GM12878 (cell line): ENCODE measurements around the gene LIMCH1. TPM values are rescaled to one million over a fixed set of nuclear protein-coding genes. Genes with fewer than 3 reads are reported as not detected.

Source experiments
- ATAC-seq: fragments of 200-7000 bp; cut with Tn5 transposase; 3 replicates; pipeline ENCODE4 v1.9.1; 2020; ENCODE audit warnings: mild to moderate bottlenecking, moderate library complexity
- BruUV-seq: library from RNA; stranded (reverse); fragments of 400-500 nt; replicated peaks from 2 replicates; lab custom pipeline; 2021; lab: Mats Ljungman, UMichigan
- CTCF ChIA-PET: fragments of 300-600 bp; sonication (Branson Sonifier 250); formaldehyde crosslinking; extraction: SDS; loops from one replicate; lab custom pipeline; 2021; ENCODE audit warnings: inconsistent platforms; lab: Yijun Ruan, JAX
- POLR2A ChIA-PET: fragments of 350-600 bp; formaldehyde crosslinking; extraction: SDS; loops from one replicate; lab custom pipeline; 2021; ENCODE audit warnings: inconsistent platforms; lab: Charles Lee
- RAD21 ChIA-PET: fragments of 300-600 bp; sonication (Branson Sonifier 250); formaldehyde crosslinking; loops from one replicate; lab custom pipeline; 2023; ENCODE audit warnings: antibody characterized with exemption; ENCODE audit not compliant: unreplicated experiment; lab: Charles Lee
- SMC1A ChIA-PET: fragments of 300-600 bp; sonication (Branson Sonifier 250); formaldehyde crosslinking; loops from one replicate; lab custom pipeline; 2023; ENCODE audit not compliant: unreplicated experiment, uncharacterized antibody; lab: Charles Lee
- DNase-seq: peaks from one replicate; pipeline ENCODE4 v3.0.0-alpha.2; 2011; ENCODE audit warnings: low read depth, low spot score
- FAIRE-seq: peaks from 3 replicates; lab custom pipeline; 2011; peaks lifted over from hg19 to GRCh38; lab: Jason Lieb, UNC
- H2AFZ ChIP-seq: 2 replicates; pipeline ENCODE4 v1.6.0; 2011; ENCODE audit warnings: low read depth, low read length, control low read depth; ENCODE audit not compliant: control insufficient read depth
- H3K27ac ChIP-seq: 2 replicates; pipeline ENCODE4 v1.5.1; 2011; ENCODE audit warnings: control low read depth; ENCODE audit not compliant: control insufficient read depth, insufficient read depth
- H3K27me3 ChIP-seq, 2 experiments: replicated peaks in 1 of 2; 2 replicates each; pipeline versions ENCODE4 v1.6.0 to v1.6.1; 2011; ENCODE audit warnings: low read length in 1 of 2; ENCODE audit not compliant: control insufficient read depth in 2 of 2, insufficient read depth in 2 of 2
- H3K36me3 ChIP-seq, 2 experiments: 2 replicates each; pipeline ENCODE4 v1.5.1; 2011; ENCODE audit warnings: low read length in 1 of 2; ENCODE audit not compliant: control insufficient read depth in 2 of 2, insufficient read depth in 2 of 2
- H3K4me1 ChIP-seq: 2 replicates; pipeline ENCODE4 v1.6.1; 2011; ENCODE audit warnings: mild to moderate bottlenecking, low read length, moderate library complexity, mixed read lengths; ENCODE audit not compliant: control insufficient read depth, insufficient read depth
- H3K4me2 ChIP-seq: 2 replicates; pipeline ENCODE4 v1.6.0; 2011; ENCODE audit warnings: control low read depth; ENCODE audit not compliant: control insufficient read depth, insufficient read depth
- H3K4me3 ChIP-seq: fragments of 200-600 bp; sonication (generic); 2 replicates; pipeline ENCODE4 v1.5.1; 2016
- H3K79me2 ChIP-seq: 2 replicates; pipeline ENCODE4 v1.6.0; 2011; ENCODE audit warnings: low read length; ENCODE audit not compliant: control insufficient read depth, insufficient read depth
- H3K9ac ChIP-seq: 2 replicates; pipeline ENCODE4 v1.8.0; 2011; ENCODE audit warnings: low read length, control low read depth, mixed read lengths; ENCODE audit not compliant: control insufficient read depth, insufficient read depth
- H3K9me3 ChIP-seq: replicated peaks from 3 replicates; pipeline ENCODE4 v1.5.1; 2011; ENCODE audit warnings: mild to moderate bottlenecking, low read length; ENCODE audit not compliant: control insufficient read depth, insufficient read depth
- H4K20me1 ChIP-seq: 2 replicates; pipeline ENCODE4 v1.6.0; 2011; ENCODE audit not compliant: control insufficient read depth, insufficient read depth
- CHD2 ChIP-seq: IDR thresholded peaks from 2 replicates; pipeline ENCODE4 v1.6.1; 2011; ENCODE audit warnings: low read depth, low read length, improper control_type of control experiment, borderline replicate concordance
- PAX5 ChIP-seq: IDR thresholded peaks from 2 replicates; pipeline ENCODE4 v1.6.1; 2011; ENCODE audit warnings: low read depth, low read length, borderline replicate concordance
- RB1 ChIP-seq: fragments of 450-650 bp; formaldehyde crosslinking; IDR thresholded peaks from 2 replicates; pipeline ENCODE4 v1.6.1; 2017; ENCODE audit warnings: mild to moderate bottlenecking, borderline replicate concordance
- SIN3A ChIP-seq: IDR thresholded peaks from 2 replicates; pipeline ENCODE4 v1.6.1; 2012; ENCODE audit warnings: low read depth, low read length, improper control_type of control experiment
- SMARCA5 ChIP-seq: fragments of 450-650 bp; IDR thresholded peaks from 2 replicates; pipeline ENCODE4 v1.6.1; 2017; ENCODE audit warnings: mild to moderate bottlenecking
- STAT3 ChIP-seq: IDR thresholded peaks from 2 replicates; pipeline ENCODE4 v1.6.1; 2011; ENCODE audit warnings: low read depth, low read length, improper control_type of control experiment
- TAF1 ChIP-seq: IDR thresholded peaks from 2 replicates; pipeline ENCODE4 v1.6.1; 2011; ENCODE audit warnings: mild to moderate bottlenecking, low read depth, low read length, borderline replicate concordance
- ZBED1 ChIP-seq: IDR thresholded peaks from 2 replicates; pipeline ENCODE4 v1.6.1; 2016; ENCODE audit warnings: borderline replicate concordance
- WGBS: methylation state at CpG from one replicate; pipeline ENCODE4 v1.1.6; 2016; ENCODE audit warnings: low lambda C conversion rate; ENCODE audit not compliant: insufficient replicate concordance, insufficient coverage; ENCODE audit errors: missing lambda C conversion rate; 5-methylcytosine and 5-hydroxymethylcytosine counted together
- in situ Hi-C: fragments of 300-500 bp; cut with MboI; formaldehyde crosslinking; loops from 9 replicates; pipeline ENCODE4 v1.14.3; 2018; ENCODE audit warnings: mixed read lengths
- intact Hi-C: fragments of 100-400 bp; cut with micrococcal nuclease; formaldehyde crosslinking; loops from one replicate; pipeline ENCODE4 v1.14.2; 2022; ENCODE audit not compliant: unreplicated experiment
- polyA plus RNA-seq, 11 experiments: library from polyadenylated mRNA; depleted of rRNA in 4 of 11; unstranded in 6 of 11; stranded (reverse) in 5 of 11; fragments of >200 nt; fragmentation: Nextera tagmentation in 4 of 11; fragmentation: Illumina TruSeq in 1 of 11; extraction: Ambion mirVana in 4 of 11; extraction: Trizol in 1 of 11; gene quantifications; 1 replicate in 1 of 11; 2 replicates in 10 of 11; pipeline versions ENCODE4 v1.2.1 to v1.2.3, GENCODE V29; 2011 to 2016; ENCODE audit warnings: inconsistent platforms in 2 of 11, missing spikeins in 2 of 11, low read depth in 1 of 11
- total RNA-seq, 4 experiments: library from RNA; depleted of rRNA in 3 of 4; stranded (reverse); fragments of >200 nt in 3 of 4; fragmentation: Illumina TruSeq in 1 of 4; extraction: Trizol in 1 of 4; gene quantifications; 2 replicates each; pipeline versions ENCODE4 v1.2.1 to v1.2.3, GENCODE V29; 2013 to 2021
- TF ChIP-seq, protein P1 (sequence below): fragments of 450-650 bp; IDR thresholded peaks from 2 replicates; pipeline ENCODE4 v1.6.1; 2018; ENCODE audit warnings: borderline replicate concordance, mild to moderate bottlenecking; ENCODE audit not compliant: partially characterized antibody
- TF ChIP-seq, protein P2 (sequence below): IDR thresholded peaks from 2 replicates; pipeline ENCODE4 v1.6.1; 2012; ENCODE audit warnings: low read depth, low read length, improper control_type of control experiment
- TF ChIP-seq, protein P3 (sequence below): fragments of 450-650 bp; formaldehyde crosslinking; IDR thresholded peaks from 2 replicates; pipeline ENCODE4 v1.4.0; 2022; ENCODE audit warnings: mild to moderate bottlenecking, moderate library complexity

Gene LIMCH1
- total and polyA plus RNA-seq, 10 of the 15 experiments (the other 5 are each of a cell fraction or from before 2014, with no cell fraction given), result 0.07 to 0.15 TPM; not detected in 8

DNA sequence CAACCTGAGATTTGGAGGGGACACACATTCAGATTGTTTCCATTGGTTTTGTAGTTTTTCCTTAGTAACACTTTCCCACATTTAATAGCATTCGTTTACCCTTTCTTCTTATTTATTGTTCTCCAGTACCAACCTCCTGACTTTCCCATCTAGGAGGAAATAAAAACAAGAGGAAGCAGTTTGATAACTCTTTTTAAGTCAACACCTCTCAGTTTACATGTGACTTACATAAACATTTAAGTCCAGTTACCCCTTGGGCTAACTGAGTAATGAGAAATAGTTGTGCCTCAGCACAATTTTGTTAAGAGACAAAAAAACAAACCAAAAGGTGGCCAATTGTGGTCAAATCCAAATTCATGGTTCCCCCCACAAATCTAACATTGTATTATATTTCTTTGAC lies 175.8 kb downstream of the LIMCH1 start:
- Histone ChIP-seq H3K4me2 (no peak overlapping the region), H3K27me3 (no peaks in the 10 kb centered on the region; a peak in 1 of 4 replicates), H3K4me3 (no peak overlapping the region), H4K20me1 (no peaks in the 10 kb centered on the region), H2AFZ (no peak overlapping the region), H3K36me3 (no peaks in the 10 kb centered on the region), H3K9me3 (no peaks in the 10 kb centered on the region), H3K9ac (no peak overlapping the region), H3K4me1 (no peaks in the 10 kb centered on the region), H3K27ac (no peak overlapping the region), H3K79me2 (no peaks in the 10 kb centered on the region)
- in situ Hi-C loops, result no loop called here
- POLR2A ChIA-PET, result no interaction called here
- FAIRE-seq (no peak), ATAC-seq (no peak), DNase-seq (no peak)
- CTCF ChIA-PET, result no interaction called here
- intact Hi-C loops, result no loop called here
- no TSS peak for BruUV-seq
- TF ChIP-seq CHD2, result no peak
- TF ChIP-seq, protein P1, sequence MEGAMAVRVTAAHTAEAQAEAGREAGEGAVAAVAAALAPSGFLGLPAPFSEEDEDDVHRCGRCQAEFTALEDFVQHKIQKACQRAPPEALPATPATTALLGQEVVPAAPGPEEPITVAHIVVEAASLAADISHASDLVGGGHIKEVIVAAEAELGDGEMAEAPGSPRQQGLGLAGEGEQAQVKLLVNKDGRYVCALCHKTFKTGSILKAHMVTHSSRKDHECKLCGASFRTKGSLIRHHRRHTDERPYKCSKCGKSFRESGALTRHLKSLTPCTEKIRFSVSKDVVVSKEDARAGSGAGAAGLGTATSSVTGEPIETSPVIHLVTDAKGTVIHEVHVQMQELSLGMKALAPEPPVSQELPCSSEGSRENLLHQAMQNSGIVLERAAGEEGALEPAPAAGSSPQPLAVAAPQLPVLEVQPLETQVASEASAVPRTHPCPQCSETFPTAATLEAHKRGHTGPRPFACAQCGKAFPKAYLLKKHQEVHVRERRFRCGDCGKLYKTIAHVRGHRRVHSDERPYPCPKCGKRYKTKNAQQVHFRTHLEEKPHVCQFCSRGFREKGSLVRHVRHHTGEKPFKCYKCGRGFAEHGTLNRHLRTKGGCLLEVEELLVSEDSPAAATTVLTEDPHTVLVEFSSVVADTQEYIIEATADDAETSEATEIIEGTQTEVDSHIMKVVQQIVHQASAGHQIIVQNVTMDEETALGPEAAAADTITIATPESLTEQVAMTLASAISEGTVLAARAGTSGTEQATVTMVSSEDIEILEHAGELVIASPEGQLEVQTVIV, result no peak
- no peak for TF ChIP-seq SIN3A
- TF ChIP-seq TAF1, result no peak
- TF ChIP-seq SMARCA5, result no peak
- no peak for TF ChIP-seq STAT3
- no peak for TF ChIP-seq RB1
- TF ChIP-seq PAX5, result no peak
- TF ChIP-seq ZBED1, result no peak
- TF ChIP-seq, protein P2, sequence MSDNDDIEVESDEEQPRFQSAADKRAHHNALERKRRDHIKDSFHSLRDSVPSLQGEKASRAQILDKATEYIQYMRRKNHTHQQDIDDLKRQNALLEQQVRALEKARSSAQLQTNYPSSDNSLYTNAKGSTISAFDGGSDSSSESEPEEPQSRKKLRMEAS, result no peak
- TF ChIP-seq, protein P3, sequence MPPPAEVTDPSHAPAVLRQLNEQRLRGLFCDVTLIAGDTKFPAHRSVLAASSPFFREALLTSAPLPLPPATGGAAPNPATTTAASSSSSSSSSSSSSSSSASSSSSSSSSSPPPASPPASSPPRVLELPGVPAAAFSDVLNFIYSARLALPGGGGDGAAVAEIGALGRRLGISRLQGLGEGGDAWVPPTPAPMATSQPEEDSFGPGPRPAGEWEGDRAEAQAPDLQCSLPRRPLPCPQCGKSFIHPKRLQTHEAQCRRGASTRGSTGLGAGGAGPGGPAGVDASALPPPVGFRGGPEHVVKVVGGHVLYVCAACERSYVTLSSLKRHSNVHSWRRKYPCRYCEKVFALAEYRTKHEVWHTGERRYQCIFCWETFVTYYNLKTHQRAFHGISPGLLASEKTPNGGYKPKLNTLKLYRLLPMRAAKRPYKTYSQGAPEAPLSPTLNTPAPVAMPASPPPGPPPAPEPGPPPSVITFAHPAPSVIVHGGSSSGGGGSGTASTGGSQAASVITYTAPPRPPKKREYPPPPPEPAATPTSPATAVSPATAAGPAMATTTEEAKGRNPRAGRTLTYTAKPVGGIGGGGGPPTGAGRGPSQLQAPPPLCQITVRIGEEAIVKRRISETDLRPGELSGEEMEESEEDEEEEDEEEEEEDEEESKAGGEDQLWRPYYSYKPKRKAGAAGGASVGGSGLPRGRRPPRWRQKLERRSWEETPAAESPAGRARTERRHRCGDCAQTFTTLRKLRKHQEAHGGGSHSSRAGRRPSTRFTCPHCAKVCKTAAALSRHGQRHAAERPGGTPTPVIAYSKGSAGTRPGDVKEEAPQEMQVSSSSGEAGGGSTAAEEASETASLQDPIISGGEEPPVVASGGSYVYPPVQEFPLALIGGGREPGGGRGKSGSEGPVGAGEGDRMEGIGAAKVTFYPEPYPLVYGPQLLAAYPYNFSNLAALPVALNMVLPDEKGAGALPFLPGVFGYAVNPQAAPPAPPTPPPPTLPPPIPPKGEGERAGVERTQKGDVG, result no peak
- SMC1A ChIA-PET, result no interaction called here
- RAD21 ChIA-PET, result no interaction called here
- WGBS, result 0% methylated on average over 1 of the region's 1 CpG
